ENCODE results near the gene AQP7.

DNA sequence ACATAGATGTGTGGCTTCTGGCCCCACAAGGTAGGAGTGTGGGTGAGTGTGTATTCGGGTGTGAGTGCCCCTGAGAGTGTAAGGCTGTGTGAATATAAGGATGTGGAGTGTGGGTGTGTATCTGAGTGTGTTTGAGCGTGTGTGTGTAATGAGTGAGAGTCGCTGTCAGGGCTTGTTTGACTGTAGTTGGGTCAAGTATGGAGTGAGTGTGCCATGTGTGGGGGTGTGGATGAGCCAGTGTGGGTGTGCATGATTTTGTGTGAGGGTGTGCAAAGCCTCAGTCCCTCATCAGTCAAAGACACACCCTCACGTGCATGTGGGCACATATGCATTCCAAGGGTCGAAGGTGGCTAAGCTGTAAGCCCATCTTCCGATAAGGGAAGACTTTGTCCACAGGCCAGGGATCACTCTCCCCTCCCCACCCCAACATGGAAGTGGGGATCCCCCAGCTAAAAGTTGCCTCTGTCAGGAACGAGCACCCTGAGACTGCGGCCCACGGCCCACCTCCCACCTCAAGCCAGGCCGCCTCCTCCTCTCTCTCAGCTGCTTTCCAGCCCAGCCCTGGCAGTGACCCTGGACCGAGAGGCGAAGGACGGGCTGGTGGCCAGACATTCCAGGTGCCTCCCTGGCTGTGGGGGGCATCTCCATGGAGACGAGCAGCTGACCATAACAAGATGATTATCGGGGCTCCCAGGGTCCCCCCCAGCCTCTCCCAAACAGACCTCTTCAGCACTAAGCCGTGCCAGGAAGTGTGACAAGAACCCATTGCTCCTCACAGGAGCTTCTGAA, 32.1 kb upstream of the AQP7 start:
- TF ChIP-seq, protein P1, sequence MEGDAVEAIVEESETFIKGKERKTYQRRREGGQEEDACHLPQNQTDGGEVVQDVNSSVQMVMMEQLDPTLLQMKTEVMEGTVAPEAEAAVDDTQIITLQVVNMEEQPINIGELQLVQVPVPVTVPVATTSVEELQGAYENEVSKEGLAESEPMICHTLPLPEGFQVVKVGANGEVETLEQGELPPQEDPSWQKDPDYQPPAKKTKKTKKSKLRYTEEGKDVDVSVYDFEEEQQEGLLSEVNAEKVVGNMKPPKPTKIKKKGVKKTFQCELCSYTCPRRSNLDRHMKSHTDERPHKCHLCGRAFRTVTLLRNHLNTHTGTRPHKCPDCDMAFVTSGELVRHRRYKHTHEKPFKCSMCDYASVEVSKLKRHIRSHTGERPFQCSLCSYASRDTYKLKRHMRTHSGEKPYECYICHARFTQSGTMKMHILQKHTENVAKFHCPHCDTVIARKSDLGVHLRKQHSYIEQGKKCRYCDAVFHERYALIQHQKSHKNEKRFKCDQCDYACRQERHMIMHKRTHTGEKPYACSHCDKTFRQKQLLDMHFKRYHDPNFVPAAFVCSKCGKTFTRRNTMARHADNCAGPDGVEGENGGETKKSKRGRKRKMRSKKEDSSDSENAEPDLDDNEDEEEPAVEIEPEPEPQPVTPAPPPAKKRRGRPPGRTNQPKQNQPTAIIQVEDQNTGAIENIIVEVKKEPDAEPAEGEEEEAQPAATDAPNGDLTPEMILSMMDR (IDR thresholded peaks at IDR 0.05; ENCODE audit: low read length), result no peak
- TF ChIP-seq EZH2 (optimal IDR thresholded peaks at IDR 0.05; ENCODE audit: low read depth, low read length) (no peak), EZH2phosphoT487 (IDR thresholded peaks at IDR 0.05; ENCODE audit: low read length) (no peak)
